Tibial nerve (tissue), 3 donors: ENCODE results near the gene SH2D3C.

Experiments used
- POLR2A ChIP-seq, 2 donors: fragments of 450-650 bp; IDR thresholded peaks; one replicate each; pipeline ENCODE4 v1.6.1; 2017; ENCODE audit warnings: antibody characterized with exemption in 2 of 2, mild to moderate bottlenecking in 2 of 2, moderate library complexity in 2 of 2
- TF ChIP-seq, protein P1 (sequence below), 5 experiments: fragments of 200-600 bp in 3 of 5; fragments of 450-650 bp in 2 of 5; sonication (generic) in 3 of 5; IDR thresholded peaks; one replicate each; pipeline ENCODE4 v1.5.1; 2016 to 2019; ENCODE audit warnings: antibody characterized with exemption in 5 of 5, mild to moderate bottlenecking in 3 of 5, moderate library complexity in 2 of 5

GRCh38 chr9:127805620-127806019, 27.2 kb upstream of the SH2D3C start:
- TF ChIP-seq, protein P1, sequence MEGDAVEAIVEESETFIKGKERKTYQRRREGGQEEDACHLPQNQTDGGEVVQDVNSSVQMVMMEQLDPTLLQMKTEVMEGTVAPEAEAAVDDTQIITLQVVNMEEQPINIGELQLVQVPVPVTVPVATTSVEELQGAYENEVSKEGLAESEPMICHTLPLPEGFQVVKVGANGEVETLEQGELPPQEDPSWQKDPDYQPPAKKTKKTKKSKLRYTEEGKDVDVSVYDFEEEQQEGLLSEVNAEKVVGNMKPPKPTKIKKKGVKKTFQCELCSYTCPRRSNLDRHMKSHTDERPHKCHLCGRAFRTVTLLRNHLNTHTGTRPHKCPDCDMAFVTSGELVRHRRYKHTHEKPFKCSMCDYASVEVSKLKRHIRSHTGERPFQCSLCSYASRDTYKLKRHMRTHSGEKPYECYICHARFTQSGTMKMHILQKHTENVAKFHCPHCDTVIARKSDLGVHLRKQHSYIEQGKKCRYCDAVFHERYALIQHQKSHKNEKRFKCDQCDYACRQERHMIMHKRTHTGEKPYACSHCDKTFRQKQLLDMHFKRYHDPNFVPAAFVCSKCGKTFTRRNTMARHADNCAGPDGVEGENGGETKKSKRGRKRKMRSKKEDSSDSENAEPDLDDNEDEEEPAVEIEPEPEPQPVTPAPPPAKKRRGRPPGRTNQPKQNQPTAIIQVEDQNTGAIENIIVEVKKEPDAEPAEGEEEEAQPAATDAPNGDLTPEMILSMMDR (IDR thresholded peaks at IDR 0.05): no peak
- no peak for TF ChIP-seq POLR2A (IDR thresholded peaks at IDR 0.05)
